AG04450 (cell line): ENCODE results near the gene BCAR3. TPM values are rescaled to one million over a fixed set of nuclear protein-coding genes. Genes with fewer than 3 reads are reported as not detected.

Experiments
- CTCF ChIA-PET: fragments of 300-600, 350-600 bp; formaldehyde crosslinking; extraction: SDS; loops from one replicate; lab custom pipeline; 2022; ENCODE audit warnings: antibody characterized with exemption, inconsistent platforms; lab: Charles Lee
- POLR2A ChIA-PET: fragments of 350-600 bp; formaldehyde crosslinking; extraction: SDS; loops from one replicate; lab custom pipeline; 2021; ENCODE audit warnings: antibody characterized with exemption, inconsistent platforms; lab: Yijun Ruan, JAX
- DNase-seq: peaks from one replicate; pipeline ENCODE4 v3.0.0-alpha.2; 2011; ENCODE audit warnings: low read depth, low spot score
- H3K27ac ChIP-seq: one replicate; pipeline ENCODE4 v1.5.1; 2012; ENCODE audit warnings: low read depth, low read length, control low read depth
- H3K27me3 ChIP-seq: one replicate; pipeline ENCODE4 v1.6.0; 2012; ENCODE audit warnings: low read length; ENCODE audit not compliant: control insufficient read depth, insufficient read depth
- H3K4me3 ChIP-seq: 2 replicates; pipeline ENCODE4 v1.5.1; 2011; ENCODE audit warnings: mild to moderate bottlenecking, low read depth, low read length, control low read depth
- H3K9me3 ChIP-seq: 2 replicates; pipeline ENCODE4 v1.5.1; 2012; ENCODE audit warnings: low read length; ENCODE audit not compliant: control insufficient read depth, insufficient read depth
- CTCF ChIP-seq: IDR thresholded peaks from 2 replicates; pipeline ENCODE4 v1.5.1; 2011; ENCODE audit warnings: low read depth, low read length, control low read depth, inconsistent platforms
- polyA plus RNA-seq: library from polyadenylated mRNA; depleted of rRNA; stranded (reverse); fragments of >200 nt; gene quantifications from 2 replicates; pipeline ENCODE4 v1.2.3, GENCODE V29; 2011

BCAR3 gene
- polyA plus RNA-seq, 1 experiment, result 20.6 TPM

GRCh38 chr1:93581917-93582850 is 99.5 kb downstream of the BCAR3 start:
- POLR2A ChIA-PET, result no interaction called here
- Histone ChIP-seq H3K27ac (peak overlapping the region; percentile 11), H3K27me3 (no peaks in the 10 kb centered on the region), H3K4me3 (no peak overlapping the region), H3K9me3 (no peaks in the 10 kb centered on the region)
- CTCF ChIA-PET, result interaction anchor here (0.6 to 2.9 kb wide), 4 partner anchors 26 to 753 kb away, joined by 4 to 9 read pairs (median 6); no protein-coding TSS in a partner anchor
- DNase-seq, result no peak
- no peak for TF ChIP-seq CTCF

- Histone ChIP-seq H3K27me3 (no peaks in the 10 kb centered on the region), H3K9me3 (no peaks in the 10 kb centered on the region), H3K4me3 (no peak overlapping the region), H3K27ac (peak overlapping the region; percentile 73)
- ChIA-PET CTCF (interaction anchor here (0.7 to 2.9 kb wide), 7 partner anchors 49 to 275 kb away, joined by 3 to 10 read pairs (median 6); partner anchors contain the start of gene BCAR3), POLR2A (interaction anchor here (0.7 to 1.4 kb wide), 4 partner anchors 27 to 266 kb away, joined by 3 to 8 read pairs (median 6); no protein-coding TSS in a partner anchor)
- DNase-seq, result peak; percentile 89
- TF ChIP-seq CTCF, result no peak
Measured at GRCh38 chr1:93579891-93580290, 101.7 kb downstream of the BCAR3 start.

GRCh38 chr1:93578911-93579825 is 102.5 kb downstream of the BCAR3 start:
- no peak overlapping the region for H3K4me3 ChIP-seq
- POLR2A ChIA-PET, result interaction anchor here (1.4 kb wide), 1 partner anchor 267 kb away, joined by 8 read pairs; no protein-coding TSS in a partner anchor
- CTCF ChIA-PET, result interaction anchor here (0.9 to 2.1 kb wide), 5 partner anchors 103 to 274 kb away, joined by 3 to 10 read pairs (median 4); partner anchors contain the start of gene BCAR3

GRCh38 chr1:93578433-93578830 is 103.2 kb downstream of the BCAR3 start:
- ChIA-PET POLR2A (no interaction called here), CTCF (no interaction called here)
- no peak overlapping the region for H3K4me3 ChIP-seq
- H3K27ac ChIP-seq, result no peak overlapping the region
- H3K9me3 ChIP-seq, result no peaks in the 10 kb centered on the region
- no peak for TF ChIP-seq CTCF
- no peaks in the 10 kb centered on the region for H3K27me3 ChIP-seq
- DNase-seq, result no peak

More at GRCh38 chr1:93578911-93579825, 102.5 kb downstream of the BCAR3 start:
- TF ChIP-seq CTCF, result no peak
- Histone ChIP-seq H3K27me3 (no peaks in the 10 kb centered on the region), H3K27ac (peak overlapping the region; percentile 73), H3K9me3 (no peaks in the 10 kb centered on the region)
- no peak for DNase-seq
